Muscle layer of colon (tissue), 2 donors: ENCODE data around the gene GNRHR.

Experiments used
- H3K27ac ChIP-seq: one replicate; pipeline ENCODE4 v1.7.0; 2013; ENCODE audit warnings: low read depth, mild to moderate bottlenecking, low read length, moderate library complexity
- H3K27me3 ChIP-seq, 2 donors: one replicate each; pipeline ENCODE4 v1.7.0; 2013; ENCODE audit warnings: low read length in 2 of 2, mild to moderate bottlenecking in 2 of 2; ENCODE audit not compliant: insufficient read depth in 2 of 2, control insufficient read depth in 1 of 2
- H3K36me3 ChIP-seq: one replicate; pipeline ENCODE4 v1.7.0; 2013; ENCODE audit warnings: mild to moderate bottlenecking, low read length; ENCODE audit not compliant: insufficient read depth
- H3K4me1 ChIP-seq: one replicate; pipeline ENCODE4 v1.7.0; 2013; ENCODE audit warnings: mild to moderate bottlenecking, low read length; ENCODE audit not compliant: insufficient read depth
- H3K4me3 ChIP-seq, 2 donors: one replicate each; pipeline ENCODE4 v1.7.0; 2013; ENCODE audit warnings: low read length in 2 of 2, low read depth in 1 of 2, mild to moderate bottlenecking in 1 of 2, moderate library complexity in 1 of 2
- H3K9ac ChIP-seq: one replicate; pipeline ENCODE4 v1.7.0; 2013; ENCODE audit warnings: low read length
- H3K9me3 ChIP-seq: one replicate; pipeline ENCODE4 v1.7.0; 2013; ENCODE audit warnings: mild to moderate bottlenecking, low read length
- donor health status: abdominal sarcoma.
- donor health status: Adenocarcinoma of cecum.

GNRHR gene

GRCh38 chr4:67697860-67698687 lies 56.1 kb downstream of the GNRHR start:
- H3K4me3 ChIP-seq: no peak overlapping the region
- H3K4me1 ChIP-seq: peaks cover 17% of the 10 kb centered on the region
- no peaks in the 10 kb centered on the region for H3K27me3 ChIP-seq
- H3K9me3 ChIP-seq: no peaks in the 10 kb centered on the region
- no peaks in the 10 kb centered on the region for H3K36me3 ChIP-seq
- H3K27ac ChIP-seq: no peak overlapping the region
- H3K9ac ChIP-seq: no peak overlapping the region

- no peak overlapping the region for H3K4me3 ChIP-seq
- H3K27ac ChIP-seq: no peak overlapping the region
- peaks cover 8% of the 10 kb centered on the region for H3K4me1 ChIP-seq
- peaks cover 5% of the 10 kb centered on the region for H3K36me3 ChIP-seq
- no peaks in the 10 kb centered on the region for H3K9me3 ChIP-seq
- no peaks in the 10 kb centered on the region for H3K27me3 ChIP-seq
- H3K9ac ChIP-seq: no peak overlapping the region
Observed at GRCh38 chr4:67696061-67696460, 58.1 kb downstream of the GNRHR start.

- Histone ChIP-seq H3K4me3 (no peak overlapping the region), H3K27me3 (no peaks in the 10 kb centered on the region), H3K4me1 (peaks cover 1% of the 10 kb centered on the region), H3K27ac (no peak overlapping the region), H3K9ac (no peak overlapping the region), H3K36me3 (peaks cover 5% of the 10 kb centered on the region), H3K9me3 (no peaks in the 10 kb centered on the region)
Observed at GRCh38 chr4:67694662-67695061, 59.5 kb downstream of the GNRHR start.

GRCh38 chr4:67691328-67691727 lies 62.9 kb downstream of the GNRHR start:
- Histone ChIP-seq H3K9ac (no peak overlapping the region), H3K4me3 (no peak overlapping the region), H3K27me3 (no peaks in the 10 kb centered on the region), H3K36me3 (peaks cover 5% of the 10 kb centered on the region), H3K9me3 (no peaks in the 10 kb centered on the region), H3K27ac (no peak overlapping the region), H3K4me1 (no peaks in the 10 kb centered on the region)
